Body of pancreas (tissue), 4 donors: ENCODE data around the gene GRIP1. TPM values are rescaled to one million over a fixed set of nuclear protein-coding genes. Genes with fewer than 3 reads are reported as not detected.

Experiments used
- ATAC-seq: fragments of 150-250 bp; one replicate; pipeline ENCODE4 v1.9.1; 2016
- DNase-seq, 4 donors: peaks; one replicate each; pipeline ENCODE4 v3.0.0-alpha.2; 2019
- H3K27ac ChIP-seq, 4 donors: fragments of 200-600 bp; sonication (generic); 1 replicate in 3 of 4; 2 replicates in 1 of 4; pipeline versions ENCODE4 v1.5.1 to v1.6.1; 2016 to 2019; ENCODE audit warnings: mild to moderate bottlenecking in 1 of 4, mixed read lengths in 1 of 4, moderate library complexity in 1 of 4
- H3K27me3 ChIP-seq, 2 donors: fragments of 200-600 bp; sonication (generic); one replicate each; pipeline ENCODE4 v1.6.0; 2016; ENCODE audit warnings: mild to moderate bottlenecking in 1 of 2
- H3K36me3 ChIP-seq, 2 donors: fragments of 200-600 bp; sonication (generic); replicated peaks in 1 of 2; 2 replicates each; pipeline ENCODE4 v1.5.1; 2016; ENCODE audit warnings: low read depth in 2 of 2; ENCODE audit not compliant: insufficient read depth in 1 of 2
- H3K4me1 ChIP-seq: fragments of 200-600 bp; sonication (generic); one replicate; pipeline ENCODE4 v1.6.0; 2016
- H3K4me3 ChIP-seq, 2 donors: fragments of 200-600 bp; sonication (generic); 1 replicate in 1 of 2; 2 replicates in 1 of 2; pipeline ENCODE4 v1.5.1; 2016 to 2019
- H3K9me3 ChIP-seq, 3 donors: fragments of 200-600 bp; sonication (generic); 1 replicate in 2 of 3; 2 replicates in 1 of 3; pipeline ENCODE4 v1.5.1; 2016
- CTCF ChIP-seq, 7 experiments: fragments of 450-650 bp in 4 of 7; fragments of 200-600 bp in 3 of 7; sonication (generic) in 3 of 7; IDR thresholded peaks; one replicate each; pipeline ENCODE4 v1.5.1; 2016 to 2019; ENCODE audit warnings: antibody characterized with exemption in 7 of 7
- POLR2A ChIP-seq, 3 donors: fragments of 450-650 bp; IDR thresholded peaks; one replicate each; pipeline ENCODE4 v1.6.1; 2016; ENCODE audit warnings: antibody characterized with exemption in 3 of 3, mild to moderate bottlenecking in 2 of 3
- WGBS, 2 donors: methylation state at CpG; one replicate each; pipeline ENCODE4 v1.1.5; 2017; 5-methylcytosine and 5-hydroxymethylcytosine counted together
- intact Hi-C: fragments of 100-400 bp; cut with DNase I; formaldehyde crosslinking; loops from one replicate; pipeline ENCODE4 v1.15.1; 2023
- total RNA-seq, 2 donors: library from RNA; depleted of rRNA; stranded (reverse); fragments of >200 nt; gene quantifications; one replicate each; pipeline ENCODE4 v1.1.0, GENCODE V29; 2016

The GRIP1 gene
- 10 to 100 TPM in 1 of 2 donors, 1 to 10 TPM in 1; 7.5 to 17.8 TPM for total RNA-seq

GRCh38 chr12:66678338-66679275, at the start of gene GRIP1:
TSS of gene GRIP1 (minus strand) at chr12:66679076. CDS start at chr12:66678904, 172 bp downstream.
- Histone ChIP-seq H3K9me3 (no peaks in the 10 kb centered on the region), H3K4me3 (no peak within 1 kb of the TSS), H3K36me3 (no peaks in the 10 kb centered on the region), H3K27ac (no peak within 1 kb of the TSS), H3K4me1 (no peaks in the 10 kb centered on the region), H3K27me3 (no peaks in the 10 kb centered on the region)
- intact Hi-C loops, result no loop called here
- ATAC-seq, result no peak
- 69 to 74% methylated on average over 16 of the region's 16 CpGs for WGBS, 2 donors
- TF ChIP-seq CTCF (IDR thresholded peaks at IDR 0.05), result no peak
- TF ChIP-seq POLR2A (IDR thresholded peaks at IDR 0.05), result no peak
- no peak for DNase-seq

GRCh38 chr12:66726556-66726955, 47.7 kb upstream of the GRIP1 start:
- Histone ChIP-seq H3K4me3 (no peak overlapping the region), H3K36me3 (no peaks in the 10 kb centered on the region), H3K27me3 (no peaks in the 10 kb centered on the region), H3K27ac (no peak overlapping the region), H3K9me3 (no peaks in the 10 kb centered on the region), H3K4me1 (no peaks in the 10 kb centered on the region)
- ATAC-seq (no peak), DNase-seq (no peak)
- TF ChIP-seq CTCF (IDR thresholded peaks at IDR 0.05), result no peak
- no peak for TF ChIP-seq POLR2A (IDR thresholded peaks at IDR 0.05)
- WGBS, 2 donors, result 85 to 87% methylated on average over 4 of the region's 4 CpGs
- intact Hi-C loops, result no loop called here

GRCh38 chr12:66725031-66725430, 46.2 kb upstream of the GRIP1 start:
- no peaks in the 10 kb centered on the region for H3K27me3 ChIP-seq
- DNase-seq (no peak), ATAC-seq (no peak)
- no peak overlapping the region for H3K27ac ChIP-seq
- WGBS, 2 donors, result 79 to 82% methylated on average over 3 of the region's 3 CpGs
- no peaks in the 10 kb centered on the region for H3K4me1 ChIP-seq
- no peaks in the 10 kb centered on the region for H3K9me3 ChIP-seq
- no peaks in the 10 kb centered on the region for H3K36me3 ChIP-seq
- no peak overlapping the region for H3K4me3 ChIP-seq
- intact Hi-C loops, result no loop called here
- TF ChIP-seq CTCF (IDR thresholded peaks at IDR 0.05) (no peak), POLR2A (IDR thresholded peaks at IDR 0.05) (no peak)

- Histone ChIP-seq H3K27ac (no peak overlapping the region), H3K4me3 (no peak overlapping the region), H3K27me3 (no peaks in the 10 kb centered on the region), H3K4me1 (no peaks in the 10 kb centered on the region), H3K36me3 (no peaks in the 10 kb centered on the region), H3K9me3 (no peaks in the 10 kb centered on the region)
- TF ChIP-seq CTCF (IDR thresholded peaks at IDR 0.05), result no peak
- no peak for TF ChIP-seq POLR2A (IDR thresholded peaks at IDR 0.05)
- 81 to 84% methylated on average over 4 of the region's 4 CpGs for WGBS, 2 donors
- intact Hi-C loops, result no loop called here
- ATAC-seq (no peak), DNase-seq (no peak)
These were observed 45.7 kb upstream of the GRIP1 start for GRCh38 chr12:66724616-66725015.
